ENCODE measurements around the gene ZBED4.

DNA sequence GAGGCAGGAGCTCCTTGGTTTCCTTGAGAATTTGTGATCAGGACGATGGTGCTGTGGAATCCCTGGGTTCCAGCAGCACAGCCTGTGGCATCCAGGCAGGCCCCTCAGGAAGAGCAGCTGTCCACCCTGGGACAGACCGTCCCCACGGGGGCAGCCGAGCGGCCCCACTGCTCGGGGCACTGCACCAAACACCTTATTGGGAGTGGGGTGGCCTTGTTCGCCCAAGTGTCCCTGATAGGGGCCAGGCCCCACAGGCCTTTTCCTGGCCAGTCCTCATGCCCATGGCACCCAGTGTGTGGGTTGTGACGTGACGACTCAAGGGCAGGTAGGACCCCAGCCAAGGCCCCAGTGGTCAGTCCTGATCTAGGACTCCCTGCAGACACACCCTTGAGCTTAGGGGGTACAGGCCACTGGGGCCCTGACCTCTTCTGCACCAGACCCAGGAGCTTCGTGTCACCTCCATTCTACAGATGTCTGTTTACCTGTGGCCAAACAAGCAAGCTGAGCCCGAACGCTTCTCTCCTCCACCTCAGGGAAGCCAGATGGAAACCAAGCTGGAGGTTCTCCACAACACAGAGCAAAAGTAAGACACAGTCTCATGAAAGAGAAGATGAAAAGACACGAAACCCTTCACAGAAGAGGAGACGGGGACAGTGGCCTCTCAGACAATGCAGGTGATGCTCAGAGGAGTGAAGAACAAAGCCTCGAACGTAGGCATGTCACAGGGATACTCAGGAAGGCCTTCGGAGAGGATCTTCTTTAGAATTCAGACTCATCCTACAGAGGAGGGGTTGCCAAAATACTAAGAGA, 24.4 kb upstream of the ZBED4 start:
- TF ChIP-seq, protein P1, sequence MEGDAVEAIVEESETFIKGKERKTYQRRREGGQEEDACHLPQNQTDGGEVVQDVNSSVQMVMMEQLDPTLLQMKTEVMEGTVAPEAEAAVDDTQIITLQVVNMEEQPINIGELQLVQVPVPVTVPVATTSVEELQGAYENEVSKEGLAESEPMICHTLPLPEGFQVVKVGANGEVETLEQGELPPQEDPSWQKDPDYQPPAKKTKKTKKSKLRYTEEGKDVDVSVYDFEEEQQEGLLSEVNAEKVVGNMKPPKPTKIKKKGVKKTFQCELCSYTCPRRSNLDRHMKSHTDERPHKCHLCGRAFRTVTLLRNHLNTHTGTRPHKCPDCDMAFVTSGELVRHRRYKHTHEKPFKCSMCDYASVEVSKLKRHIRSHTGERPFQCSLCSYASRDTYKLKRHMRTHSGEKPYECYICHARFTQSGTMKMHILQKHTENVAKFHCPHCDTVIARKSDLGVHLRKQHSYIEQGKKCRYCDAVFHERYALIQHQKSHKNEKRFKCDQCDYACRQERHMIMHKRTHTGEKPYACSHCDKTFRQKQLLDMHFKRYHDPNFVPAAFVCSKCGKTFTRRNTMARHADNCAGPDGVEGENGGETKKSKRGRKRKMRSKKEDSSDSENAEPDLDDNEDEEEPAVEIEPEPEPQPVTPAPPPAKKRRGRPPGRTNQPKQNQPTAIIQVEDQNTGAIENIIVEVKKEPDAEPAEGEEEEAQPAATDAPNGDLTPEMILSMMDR (IDR thresholded peaks at IDR 0.05; ENCODE audit: low read length), result no peak
- TF ChIP-seq EZH2phosphoT487 (IDR thresholded peaks at IDR 0.05; ENCODE audit: low read length) (no peak), EZH2 (optimal IDR thresholded peaks at IDR 0.05; ENCODE audit: low read depth, low read length) (no peak)
